HEK293 (cell line): ENCODE results near the gene TNS4.

Source experiments
- YY1 ChIP-seq: fragments of 450-650 bp; formaldehyde crosslinking; IDR thresholded peaks from 2 replicates; pipeline ENCODE4 v1.5.1; 2018; ENCODE audit warnings: missing biosample characterization, missing genetic modification characterization
- ZFP3 ChIP-seq: fragments of 450-650 bp; formaldehyde crosslinking; IDR thresholded peaks from 2 replicates; pipeline ENCODE4 v1.5.1; 2016; ENCODE audit warnings: low read depth, missing biosample characterization, missing genetic modification characterization
- ZNF140 ChIP-seq: fragments of 450-650 bp; formaldehyde crosslinking; IDR thresholded peaks from 2 replicates; pipeline ENCODE4 v1.5.1; 2016; ENCODE audit warnings: missing biosample characterization, missing genetic modification characterization
- ZNF510 ChIP-seq: fragments of 450-650 bp; formaldehyde crosslinking; IDR thresholded peaks from 2 replicates; pipeline ENCODE4 v1.5.1; 2018; ENCODE audit warnings: mild to moderate bottlenecking, missing genetic modification characterization, missing biosample characterization; ENCODE audit not compliant: insufficient replicate concordance
- TF ChIP-seq, protein P1 (sequence below): fragments of 450-650 bp; formaldehyde crosslinking; IDR thresholded peaks from 2 replicates; pipeline ENCODE4 v1.5.1; 2016; ENCODE audit warnings: missing biosample characterization, missing genetic modification characterization
- TF ChIP-seq, protein P2 (sequence below): fragments of 450-650 bp; formaldehyde crosslinking; conservative IDR thresholded peaks from 2 replicates; pipeline ENCODE4 v1.5.1; 2016; ENCODE audit warnings: low read depth, missing biosample characterization, missing genetic modification characterization
- TF ChIP-seq, protein P3 (sequence below): fragments of 450-650 bp; IDR thresholded peaks from 2 replicates; pipeline ENCODE4 v1.5.1; 2018; ENCODE audit warnings: missing biosample characterization, missing genetic modification characterization
- TF ChIP-seq, protein P4 (sequence below): fragments of 450-650 bp; formaldehyde crosslinking; IDR thresholded peaks from 2 replicates; pipeline ENCODE4 v1.5.1; 2016; ENCODE audit warnings: missing biosample characterization, missing genetic modification characterization, low read depth
- TF ChIP-seq, protein P5 (sequence below): fragments of 450-650 bp; formaldehyde crosslinking; IDR thresholded peaks from 2 replicates; pipeline ENCODE4 v1.5.1; 2017; ENCODE audit warnings: missing biosample characterization, mild to moderate bottlenecking, missing genetic modification characterization, moderate library complexity

DNA sequence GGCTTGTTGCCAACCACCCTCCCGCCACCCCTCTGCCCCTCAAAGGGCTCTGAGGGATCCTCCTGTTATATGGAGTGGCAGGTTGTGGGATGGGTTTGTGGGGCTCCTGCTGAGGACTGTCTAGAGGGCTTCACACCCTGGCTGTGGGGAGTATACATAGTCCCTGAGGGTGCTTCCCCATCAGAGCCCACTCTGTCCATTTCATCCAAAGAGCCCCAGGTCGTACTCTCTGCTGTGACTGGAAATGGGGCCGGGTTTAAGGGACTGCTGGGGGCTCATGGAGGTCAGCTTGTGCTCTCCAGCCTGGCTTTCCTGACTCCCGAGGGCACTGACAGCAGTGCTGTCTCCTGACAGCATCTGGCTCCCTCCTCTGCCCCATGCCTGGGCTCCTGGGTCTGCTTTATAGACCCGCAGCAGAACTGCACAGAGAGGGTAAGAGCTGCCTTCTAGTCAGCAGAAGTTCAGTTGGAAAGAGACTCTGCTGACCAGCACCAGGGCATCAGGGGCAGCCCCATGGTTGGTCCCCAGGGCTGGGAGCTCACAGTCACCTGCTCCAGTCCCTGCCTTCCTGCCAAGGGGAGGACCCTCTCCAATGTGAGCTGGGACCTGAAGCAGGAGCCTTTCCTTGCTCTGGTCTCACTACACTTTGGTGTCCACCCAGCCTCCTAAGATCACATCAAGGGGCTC lies 17.8 kb upstream of the TNS4 start:
- TF ChIP-seq, protein P1, sequence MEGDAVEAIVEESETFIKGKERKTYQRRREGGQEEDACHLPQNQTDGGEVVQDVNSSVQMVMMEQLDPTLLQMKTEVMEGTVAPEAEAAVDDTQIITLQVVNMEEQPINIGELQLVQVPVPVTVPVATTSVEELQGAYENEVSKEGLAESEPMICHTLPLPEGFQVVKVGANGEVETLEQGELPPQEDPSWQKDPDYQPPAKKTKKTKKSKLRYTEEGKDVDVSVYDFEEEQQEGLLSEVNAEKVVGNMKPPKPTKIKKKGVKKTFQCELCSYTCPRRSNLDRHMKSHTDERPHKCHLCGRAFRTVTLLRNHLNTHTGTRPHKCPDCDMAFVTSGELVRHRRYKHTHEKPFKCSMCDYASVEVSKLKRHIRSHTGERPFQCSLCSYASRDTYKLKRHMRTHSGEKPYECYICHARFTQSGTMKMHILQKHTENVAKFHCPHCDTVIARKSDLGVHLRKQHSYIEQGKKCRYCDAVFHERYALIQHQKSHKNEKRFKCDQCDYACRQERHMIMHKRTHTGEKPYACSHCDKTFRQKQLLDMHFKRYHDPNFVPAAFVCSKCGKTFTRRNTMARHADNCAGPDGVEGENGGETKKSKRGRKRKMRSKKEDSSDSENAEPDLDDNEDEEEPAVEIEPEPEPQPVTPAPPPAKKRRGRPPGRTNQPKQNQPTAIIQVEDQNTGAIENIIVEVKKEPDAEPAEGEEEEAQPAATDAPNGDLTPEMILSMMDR: no peak
- TF ChIP-seq, protein P2, sequence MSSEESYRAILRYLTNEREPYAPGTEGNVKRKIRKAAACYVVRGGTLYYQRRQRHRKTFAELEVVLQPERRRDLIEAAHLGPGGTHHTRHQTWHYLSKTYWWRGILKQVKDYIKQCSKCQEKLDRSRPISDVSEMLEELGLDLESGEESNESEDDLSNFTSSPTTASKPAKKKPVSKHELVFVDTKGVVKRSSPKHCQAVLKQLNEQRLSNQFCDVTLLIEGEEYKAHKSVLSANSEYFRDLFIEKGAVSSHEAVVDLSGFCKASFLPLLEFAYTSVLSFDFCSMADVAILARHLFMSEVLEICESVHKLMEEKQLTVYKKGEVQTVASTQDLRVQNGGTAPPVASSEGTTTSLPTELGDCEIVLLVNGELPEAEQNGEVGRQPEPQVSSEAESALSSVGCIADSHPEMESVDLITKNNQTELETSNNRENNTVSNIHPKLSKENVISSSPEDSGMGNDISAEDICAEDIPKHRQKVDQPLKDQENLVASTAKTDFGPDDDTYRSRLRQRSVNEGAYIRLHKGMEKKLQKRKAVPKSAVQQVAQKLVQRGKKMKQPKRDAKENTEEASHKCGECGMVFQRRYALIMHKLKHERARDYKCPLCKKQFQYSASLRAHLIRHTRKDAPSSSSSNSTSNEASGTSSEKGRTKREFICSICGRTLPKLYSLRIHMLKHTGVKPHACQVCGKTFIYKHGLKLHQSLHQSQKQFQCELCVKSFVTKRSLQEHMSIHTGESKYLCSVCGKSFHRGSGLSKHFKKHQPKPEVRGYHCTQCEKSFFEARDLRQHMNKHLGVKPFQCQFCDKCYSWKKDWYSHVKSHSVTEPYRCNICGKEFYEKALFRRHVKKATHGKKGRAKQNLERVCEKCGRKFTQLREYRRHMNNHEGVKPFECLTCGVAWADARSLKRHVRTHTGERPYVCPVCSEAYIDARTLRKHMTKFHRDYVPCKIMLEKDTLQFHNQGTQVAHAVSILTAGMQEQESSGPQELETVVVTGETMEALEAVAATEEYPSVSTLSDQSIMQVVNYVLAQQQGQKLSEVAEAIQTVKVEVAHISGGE: no peak
- TF ChIP-seq, protein P3, sequence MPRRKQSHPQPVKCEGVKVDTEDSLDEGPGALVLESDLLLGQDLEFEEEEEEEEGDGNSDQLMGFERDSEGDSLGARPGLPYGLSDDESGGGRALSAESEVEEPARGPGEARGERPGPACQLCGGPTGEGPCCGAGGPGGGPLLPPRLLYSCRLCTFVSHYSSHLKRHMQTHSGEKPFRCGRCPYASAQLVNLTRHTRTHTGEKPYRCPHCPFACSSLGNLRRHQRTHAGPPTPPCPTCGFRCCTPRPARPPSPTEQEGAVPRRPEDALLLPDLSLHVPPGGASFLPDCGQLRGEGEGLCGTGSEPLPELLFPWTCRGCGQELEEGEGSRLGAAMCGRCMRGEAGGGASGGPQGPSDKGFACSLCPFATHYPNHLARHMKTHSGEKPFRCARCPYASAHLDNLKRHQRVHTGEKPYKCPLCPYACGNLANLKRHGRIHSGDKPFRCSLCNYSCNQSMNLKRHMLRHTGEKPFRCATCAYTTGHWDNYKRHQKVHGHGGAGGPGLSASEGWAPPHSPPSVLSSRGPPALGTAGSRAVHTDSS (tag by site-specific recombination): no peak
- TF ChIP-seq ZFP3 (no peak), ZNF510 (no peak), ZNF140 (tag by site-specific recombination) (no peak), YY1 (tag by site-specific recombination) (no peak)
- TF ChIP-seq, protein P4, sequence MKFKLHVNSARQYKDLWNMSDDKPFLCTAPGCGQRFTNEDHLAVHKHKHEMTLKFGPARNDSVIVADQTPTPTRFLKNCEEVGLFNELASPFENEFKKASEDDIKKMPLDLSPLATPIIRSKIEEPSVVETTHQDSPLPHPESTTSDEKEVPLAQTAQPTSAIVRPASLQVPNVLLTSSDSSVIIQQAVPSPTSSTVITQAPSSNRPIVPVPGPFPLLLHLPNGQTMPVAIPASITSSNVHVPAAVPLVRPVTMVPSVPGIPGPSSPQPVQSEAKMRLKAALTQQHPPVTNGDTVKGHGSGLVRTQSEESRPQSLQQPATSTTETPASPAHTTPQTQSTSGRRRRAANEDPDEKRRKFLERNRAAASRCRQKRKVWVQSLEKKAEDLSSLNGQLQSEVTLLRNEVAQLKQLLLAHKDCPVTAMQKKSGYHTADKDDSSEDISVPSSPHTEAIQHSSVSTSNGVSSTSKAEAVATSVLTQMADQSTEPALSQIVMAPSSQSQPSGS (tag by site-specific recombination): no peak
- TF ChIP-seq, protein P5, sequence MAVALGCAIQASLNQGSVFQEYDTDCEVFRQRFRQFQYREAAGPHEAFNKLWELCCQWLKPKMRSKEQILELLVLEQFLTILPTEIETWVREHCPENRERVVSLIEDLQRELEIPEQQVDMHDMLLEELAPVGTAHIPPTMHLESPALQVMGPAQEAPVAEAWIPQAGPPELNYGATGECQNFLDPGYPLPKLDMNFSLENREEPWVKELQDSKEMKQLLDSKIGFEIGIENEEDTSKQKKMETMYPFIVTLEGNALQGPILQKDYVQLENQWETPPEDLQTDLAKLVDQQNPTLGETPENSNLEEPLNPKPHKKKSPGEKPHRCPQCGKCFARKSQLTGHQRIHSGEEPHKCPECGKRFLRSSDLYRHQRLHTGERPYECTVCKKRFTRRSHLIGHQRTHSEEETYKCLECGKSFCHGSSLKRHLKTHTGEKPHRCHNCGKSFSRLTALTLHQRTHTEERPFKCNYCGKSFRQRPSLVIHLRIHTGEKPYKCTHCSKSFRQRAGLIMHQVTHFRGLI (tag by site-specific recombination): no peak
